WTC11 (cell line): ENCODE results near the gene ZNF501. TPM values are rescaled to one million over a fixed set of nuclear protein-coding genes. Genes with fewer than 3 reads are reported as not detected.

ENCODE experiments used
- ATAC-seq: fragments of 200-7000 bp; cut with Tn5 transposase; 2 replicates; pipeline ENCODE4 v1.10.0; 2021; ENCODE audit warnings: mild to moderate bottlenecking, moderate library complexity
- CTCF ChIA-PET: fragments of 300-600 bp; sonication (Branson Sonifier 250); formaldehyde crosslinking; loops from one replicate; lab custom pipeline; 2021; ENCODE audit warnings: antibody characterized with exemption; lab: Charles Lee
- POLR2A ChIA-PET: fragments of 350-600 bp; sonication (Branson Sonifier 250); formaldehyde crosslinking; loops from one replicate; lab custom pipeline; 2021; ENCODE audit warnings: antibody characterized with exemption; lab: Charles Lee
- DNase-seq: peaks from one replicate; pipeline ENCODE4 v3.0.0; 2021; ENCODE audit warnings: low spot score
- H3K27ac Mint-ChIP-seq: 2 replicates; pipeline ENCODE4 v1.8.0; 2021; ENCODE audit warnings: mixed read lengths
- H3K27me3 Mint-ChIP-seq: 2 replicates; pipeline ENCODE4 v1.8.0; 2021; ENCODE audit warnings: low read depth, mild to moderate bottlenecking, moderate library complexity, mixed read lengths
- H3K36me3 Mint-ChIP-seq: 2 replicates; pipeline ENCODE4 v1.8.0; 2021; ENCODE audit warnings: mixed read lengths
- H3K4me1 Mint-ChIP-seq: 2 replicates; pipeline ENCODE4 v1.8.0; 2022; ENCODE audit warnings: mixed read lengths
- H3K4me3 Mint-ChIP-seq: 2 replicates; pipeline ENCODE4 v1.8.0; 2021; ENCODE audit warnings: mild to moderate bottlenecking, moderate library complexity, mixed read lengths
- H3K9me3 Mint-ChIP-seq: 2 replicates; pipeline ENCODE4 v1.8.0; 2021; ENCODE audit warnings: mixed read lengths
- AR ChIP-seq: fragments of 250-450 bp; sonication (Bioruptor Pico); IDR thresholded peaks from 2 replicates; pipeline ENCODE4 v1.9.0; 2021; ENCODE audit warnings: mild to moderate bottlenecking
- ARID4B ChIP-seq: sonication (generic); formaldehyde crosslinking; IDR thresholded peaks from 2 replicates; pipeline ENCODE4 v1.8.0; 2023; ENCODE audit warnings: missing genetic modification reagents, mild to moderate bottlenecking, borderline replicate concordance
- CDX4 ChIP-seq: fragments of 250-450 bp; sonication (Bioruptor Pico); IDR thresholded peaks from 2 replicates; pipeline ENCODE4 v1.9.0; 2021; ENCODE audit warnings: moderate library complexity, mild to moderate bottlenecking, inconsistent platforms, borderline replicate concordance
- CTCF ChIP-seq: fragments of 200-600 bp; IDR thresholded peaks from 2 replicates; pipeline ENCODE4 v1.8.0; 2022; ENCODE audit warnings: antibody characterized with exemption
- FOXP1 ChIP-seq: sonication (generic); formaldehyde crosslinking; IDR thresholded peaks from 2 replicates; pipeline ENCODE4 v1.8.0; 2022; ENCODE audit warnings: missing genetic modification reagents, mild to moderate bottlenecking, moderate library complexity, borderline replicate concordance
- GABPB1 ChIP-seq: sonication (generic); formaldehyde crosslinking; IDR thresholded peaks from 2 replicates; pipeline ENCODE4 v1.8.1; 2023; ENCODE audit warnings: mild to moderate bottlenecking, missing genetic modification reagents
- NFE2L1 ChIP-seq: sonication (generic); formaldehyde crosslinking; IDR thresholded peaks from 2 replicates; pipeline ENCODE4 v1.8.1; 2023; ENCODE audit warnings: missing genetic modification reagents
- NR3C1 ChIP-seq: sonication (generic); formaldehyde crosslinking; conservative IDR thresholded peaks from 2 replicates; pipeline ENCODE4 v1.8.1; 2023; ENCODE audit warnings: low read depth, mild to moderate bottlenecking, missing genetic modification reagents
- TEAD4 ChIP-seq: sonication (generic); formaldehyde crosslinking; IDR thresholded peaks from 2 replicates; pipeline ENCODE4 v1.8.0; 2022; ENCODE audit warnings: mild to moderate bottlenecking, missing genetic modification reagents
- TP53 ChIP-seq: sonication (generic); formaldehyde crosslinking; IDR thresholded peaks from 2 replicates; pipeline ENCODE4 v1.8.1; 2023; ENCODE audit warnings: mild to moderate bottlenecking, missing genetic modification reagents
- USF2 ChIP-seq: sonication (generic); formaldehyde crosslinking; IDR thresholded peaks from 2 replicates; pipeline ENCODE4 v1.8.1; 2023; ENCODE audit warnings: mild to moderate bottlenecking, missing genetic modification reagents, moderate library complexity
- ZNF396 ChIP-seq: fragments of 250-450 bp; sonication (Bioruptor Pico); IDR thresholded peaks from 2 replicates; pipeline ENCODE4 v1.8.0; 2021; ENCODE audit warnings: mild to moderate bottlenecking, moderate library complexity, borderline replicate concordance
- ZNF423 ChIP-seq: fragments of 250-450 bp; sonication (Bioruptor Pico); IDR thresholded peaks from 2 replicates; pipeline ENCODE4 v2.1.2; 2022; ENCODE audit warnings: mild to moderate bottlenecking, moderate library complexity
- ZSCAN18 ChIP-seq: fragments of 250-450 bp; sonication (Bioruptor Pico); IDR thresholded peaks from 2 replicates; pipeline ENCODE4 v2.1.2; 2022; ENCODE audit warnings: mild to moderate bottlenecking, moderate library complexity
- total RNA-seq: library from RNA; stranded (reverse); gene quantifications from 3 replicates; pipeline ENCODE4 v1.2.3, GENCODE V29; 2021

ZNF501 gene
- total RNA-seq, 1 experiment from 2014 or later = 8.8 TPM

GRCh38 chr3:44762690-44763089 is 33.3 kb downstream of the ZNF501 start (continued):
- TF ChIP-seq ARID4B (CRISPR knock-in tag) = no peak
- no peak for TF ChIP-seq CDX4
- TF ChIP-seq ZSCAN18 (CRISPR knock-in tag) = no peak
- TF ChIP-seq CTCF = no peak
- TF ChIP-seq FOXP1 (CRISPR knock-in tag) = no peak

GRCh38 chr3:44764248-44764647 is 34.8 kb downstream of the ZNF501 start:
- no peak for ATAC-seq
- no peak for TF ChIP-seq TP53 (CRISPR knock-in tag)
- ChIA-PET CTCF (no interaction called here), POLR2A (no interaction called here)
- Mint-ChIP-seq H3K4me1 (peaks cover 12% of the 10 kb centered on the region), H3K27me3 (no peaks in the 10 kb centered on the region; the same call in 1 of the 2 replicates), H3K4me3 (no peak overlapping the region), H3K9me3 (peaks cover 41% of the 10 kb centered on the region), H3K36me3 (peaks cover 58% of the 10 kb centered on the region), H3K27ac (no peak overlapping the region)
- no peak for DNase-seq

- CTCF ChIA-PET = no interaction called here
- peaks cover 72% of the 10 kb centered on the region for H3K9me3 Mint-ChIP-seq
- no peak for ATAC-seq
- 0 out of 2 replicates have a peak, but pooled peaks cover 4% of the 10 kb centered on the region for H3K27me3 Mint-ChIP-seq
- H3K4me3 Mint-ChIP-seq = no peak overlapping the region
- TF ChIP-seq TP53 (CRISPR knock-in tag) (no peak), ZNF423 (CRISPR knock-in tag) (no peak), USF2 (CRISPR knock-in tag) (no peak), FOXP1 (CRISPR knock-in tag) (no peak), TEAD4 (CRISPR knock-in tag) (no peak), GABPB1 (CRISPR knock-in tag) (no peak), NR3C1 (CRISPR knock-in tag) (no peak), AR (CRISPR knock-in tag) (no peak), NFE2L1 (CRISPR knock-in tag) (no peak), ZNF396 (CRISPR knock-in tag) (no peak)
- POLR2A ChIA-PET = no interaction called here
- DNase-seq = no peak
- H3K27ac Mint-ChIP-seq = no peak overlapping the region
- peaks cover 90% of the 10 kb centered on the region for H3K36me3 Mint-ChIP-seq
- H3K4me1 Mint-ChIP-seq = peaks cover 3% of the 10 kb centered on the region; the same call in 1 of the 2 replicates
Observed at GRCh38 chr3:44771424-44772098, 42.1 kb downstream of the ZNF501 start.
